Gastroesophageal sphincter (tissue), 4 donors: ENCODE results near the gene GIPR. TPM values are rescaled to one million over a fixed set of nuclear protein-coding genes. Genes with fewer than 3 reads are reported as not detected.

Experiments used
- ATAC-seq: fragments of 150-250 bp; one replicate; pipeline ENCODE4 v1.9.1; 2016; ENCODE audit warnings: mild to moderate bottlenecking, moderate library complexity
- H3K27ac ChIP-seq, 4 donors: fragments of 200-600 bp; sonication (generic) in 3 of 4; 1 replicate in 3 of 4; 2 replicates in 1 of 4; pipeline ENCODE4 v1.5.1; 2016 to 2019
- H3K27me3 ChIP-seq: fragments of 200-600 bp; sonication (generic); one replicate; pipeline ENCODE4 v1.5.1; 2019
- H3K36me3 ChIP-seq, 2 donors: fragments of 200-600 bp; sonication (generic); one replicate each; pipeline ENCODE4 v1.5.1; 2019; ENCODE audit warnings: control low read depth in 1 of 2
- H3K4me1 ChIP-seq, 3 donors: fragments of 200-600 bp; sonication (generic); 1 replicate in 2 of 3; 2 replicates in 1 of 3; pipeline ENCODE4 v1.5.1; 2016 to 2019; ENCODE audit warnings: control low read depth in 2 of 3
- H3K4me3 ChIP-seq, 2 donors: fragments of 200-600 bp; sonication (generic); one replicate each; pipeline ENCODE4 v1.5.1; 2019; ENCODE audit warnings: mild to moderate bottlenecking in 1 of 2, moderate library complexity in 1 of 2
- H3K9me3 ChIP-seq, 3 donors: fragments of 200-600 bp; sonication (generic); one replicate each; pipeline ENCODE4 v1.5.1; 2017 to 2019; ENCODE audit warnings: control low read depth in 2 of 3
- EP300 ChIP-seq: sonication (generic); formaldehyde crosslinking; IDR thresholded peaks from one replicate; pipeline ENCODE4 v1.6.1; 2017; ENCODE audit warnings: antibody characterized with exemption, mild to moderate bottlenecking
- POLR2A ChIP-seq, 2 donors: fragments of 450-650 bp; IDR thresholded peaks; one replicate each; pipeline ENCODE4 v1.6.1; 2017; ENCODE audit warnings: antibody characterized with exemption in 2 of 2, mild to moderate bottlenecking in 2 of 2, moderate library complexity in 1 of 2
- POLR2AphosphoS5 ChIP-seq: sonication (generic); formaldehyde crosslinking; IDR thresholded peaks from one replicate; pipeline ENCODE4 v1.6.1; 2017; ENCODE audit warnings: antibody characterized with exemption
- WGBS, 2 donors: methylation state at CpG; one replicate each; pipeline ENCODE4 v1.1.5; 2018; ENCODE audit warnings: low coverage in 1 of 2; 5-methylcytosine and 5-hydroxymethylcytosine counted together
- total RNA-seq, 4 donors: library from RNA; depleted of rRNA; stranded (reverse); fragments of >200 nt; gene quantifications; one replicate each; pipeline ENCODE4 v1.1.0, GENCODE V29; 2016
- TF ChIP-seq, protein P1 (sequence below), 4 experiments: fragments of 200-600 bp in 2 of 4; fragments of 450-650 bp in 2 of 4; sonication (generic) in 1 of 4; IDR thresholded peaks; one replicate each; pipeline ENCODE4 v1.5.1; 2017 to 2019; ENCODE audit warnings: antibody characterized with exemption in 4 of 4, mild to moderate bottlenecking in 2 of 4, moderate library complexity in 2 of 4

Gene GIPR
- total RNA-seq, 4 donors from 2014 or later: 0.54 TPM; not detected in 3

- no peaks in the 10 kb centered on the region for H3K4me1 ChIP-seq
- TF ChIP-seq EP300 (no peak), POLR2A (IDR thresholded peaks at IDR 0.05) (no peak), POLR2AphosphoS5 (no peak)
- TF ChIP-seq, protein P1, sequence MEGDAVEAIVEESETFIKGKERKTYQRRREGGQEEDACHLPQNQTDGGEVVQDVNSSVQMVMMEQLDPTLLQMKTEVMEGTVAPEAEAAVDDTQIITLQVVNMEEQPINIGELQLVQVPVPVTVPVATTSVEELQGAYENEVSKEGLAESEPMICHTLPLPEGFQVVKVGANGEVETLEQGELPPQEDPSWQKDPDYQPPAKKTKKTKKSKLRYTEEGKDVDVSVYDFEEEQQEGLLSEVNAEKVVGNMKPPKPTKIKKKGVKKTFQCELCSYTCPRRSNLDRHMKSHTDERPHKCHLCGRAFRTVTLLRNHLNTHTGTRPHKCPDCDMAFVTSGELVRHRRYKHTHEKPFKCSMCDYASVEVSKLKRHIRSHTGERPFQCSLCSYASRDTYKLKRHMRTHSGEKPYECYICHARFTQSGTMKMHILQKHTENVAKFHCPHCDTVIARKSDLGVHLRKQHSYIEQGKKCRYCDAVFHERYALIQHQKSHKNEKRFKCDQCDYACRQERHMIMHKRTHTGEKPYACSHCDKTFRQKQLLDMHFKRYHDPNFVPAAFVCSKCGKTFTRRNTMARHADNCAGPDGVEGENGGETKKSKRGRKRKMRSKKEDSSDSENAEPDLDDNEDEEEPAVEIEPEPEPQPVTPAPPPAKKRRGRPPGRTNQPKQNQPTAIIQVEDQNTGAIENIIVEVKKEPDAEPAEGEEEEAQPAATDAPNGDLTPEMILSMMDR (IDR thresholded peaks at IDR 0.05): no peak
- H3K27me3 ChIP-seq: peaks cover 56% of the 10 kb centered on the region
- no peak for ATAC-seq
- H3K36me3 ChIP-seq: no peaks in the 10 kb centered on the region
- WGBS, 2 donors: 35 to 61% methylated on average over 2 to 4 of the region's 6 CpGs
- no peak overlapping the region for H3K4me3 ChIP-seq
- H3K9me3 ChIP-seq: no peaks in the 10 kb centered on the region
- H3K27ac ChIP-seq: no peak overlapping the region
Measured at GRCh38 chr19:45659096-45659729, 8.8 kb upstream of the GIPR start.

DNA sequence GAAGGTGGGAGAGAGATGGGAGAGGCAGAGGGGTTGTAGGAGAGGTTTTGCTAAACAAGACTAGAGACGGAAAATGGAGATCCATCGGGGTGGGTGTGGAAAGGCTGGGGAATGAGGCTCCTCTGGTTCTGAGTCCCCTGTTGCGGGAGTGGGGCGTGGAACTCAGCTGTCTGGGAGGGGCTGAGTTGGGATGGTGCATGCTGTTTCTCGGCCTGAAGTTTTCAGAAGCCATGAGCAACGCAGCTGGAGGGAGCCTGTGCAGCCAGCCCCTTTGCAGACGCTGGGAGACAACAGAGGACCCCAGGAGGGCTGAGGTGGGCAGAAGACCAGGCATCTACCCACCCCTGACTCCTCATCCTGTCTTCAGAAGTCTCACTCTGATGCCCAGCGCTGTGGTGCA, 7.4 kb upstream of the GIPR start:
- no peaks in the 10 kb centered on the region for H3K4me1 ChIP-seq
- H3K4me3 ChIP-seq: no peak overlapping the region
- TF ChIP-seq EP300 (no peak), POLR2A (IDR thresholded peaks at IDR 0.05) (no peak), POLR2AphosphoS5 (no peak)
- TF ChIP-seq, protein P1 (IDR thresholded peaks at IDR 0.05): no peak
- no peaks in the 10 kb centered on the region for H3K9me3 ChIP-seq
- ATAC-seq: no peak
- no peaks in the 10 kb centered on the region for H3K36me3 ChIP-seq
- 27 to 59% methylated on average over 3 to 8 of the region's 8 CpGs for WGBS, 2 donors
- peaks cover 70% of the 10 kb centered on the region for H3K27me3 ChIP-seq
- H3K27ac ChIP-seq: no peak overlapping the region

- H3K9me3 ChIP-seq: no peaks in the 10 kb centered on the region
- TF ChIP-seq POLR2AphosphoS5: no peak
- TF ChIP-seq, protein P1 (IDR thresholded peaks at IDR 0.05): no peak
- no peak for TF ChIP-seq EP300
- no peak for TF ChIP-seq POLR2A (IDR thresholded peaks at IDR 0.05)
- H3K4me1 ChIP-seq: peaks cover 0 to 10% (median 8%) of the 10 kb centered on the region in 3 donors
- H3K27me3 ChIP-seq: peaks cover 88% of the 10 kb centered on the region
- no peak overlapping the region for H3K4me3 ChIP-seq
- no peak for ATAC-seq
- no peaks in the 10 kb centered on the region for H3K36me3 ChIP-seq
- 75 to 100% methylated on average over 1 of the region's 1 CpG for WGBS, 2 donors
- no peak overlapping the region for H3K27ac ChIP-seq
Measured at GRCh38 chr19:45663800-45664199, 4.2 kb upstream of the GIPR start.

DNA sequence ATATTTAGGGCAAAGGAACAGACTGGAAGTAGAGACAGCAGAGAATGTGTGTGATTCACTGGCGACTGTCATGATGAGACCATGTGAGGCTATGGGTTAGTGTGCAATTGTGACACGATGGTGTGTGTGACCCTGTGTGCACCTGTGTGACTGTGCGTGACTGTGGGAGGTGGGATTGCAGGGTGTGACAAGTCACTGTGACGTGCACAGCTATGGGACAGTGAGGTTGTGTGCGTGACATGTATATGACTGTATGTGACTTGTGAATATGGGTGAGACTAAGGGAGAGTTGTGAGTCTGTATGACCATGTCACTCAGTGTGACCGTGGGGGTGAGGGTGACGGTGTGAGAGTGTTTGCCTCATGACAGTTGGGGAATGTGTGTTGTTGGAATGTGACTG, 3.4 kb upstream of the GIPR start:
- no peaks in the 10 kb centered on the region for H3K9me3 ChIP-seq
- H3K4me1 ChIP-seq: peaks cover 0 to 17% (median 16%) of the 10 kb centered on the region in 3 donors
- no peak for ATAC-seq
- no peak for TF ChIP-seq EP300
- no peak for TF ChIP-seq POLR2AphosphoS5
- TF ChIP-seq POLR2A (IDR thresholded peaks at IDR 0.05): no peak
- TF ChIP-seq, protein P1 (IDR thresholded peaks at IDR 0.05): no peak
- peaks cover 88% of the 10 kb centered on the region for H3K27me3 ChIP-seq
- H3K36me3 ChIP-seq: no peaks in the 10 kb centered on the region
- WGBS, 2 donors: 63 to 80% methylated on average over 7 of the region's 7 CpGs
- no peak overlapping the region for H3K27ac ChIP-seq
- no peak overlapping the region for H3K4me3 ChIP-seq

DNA sequence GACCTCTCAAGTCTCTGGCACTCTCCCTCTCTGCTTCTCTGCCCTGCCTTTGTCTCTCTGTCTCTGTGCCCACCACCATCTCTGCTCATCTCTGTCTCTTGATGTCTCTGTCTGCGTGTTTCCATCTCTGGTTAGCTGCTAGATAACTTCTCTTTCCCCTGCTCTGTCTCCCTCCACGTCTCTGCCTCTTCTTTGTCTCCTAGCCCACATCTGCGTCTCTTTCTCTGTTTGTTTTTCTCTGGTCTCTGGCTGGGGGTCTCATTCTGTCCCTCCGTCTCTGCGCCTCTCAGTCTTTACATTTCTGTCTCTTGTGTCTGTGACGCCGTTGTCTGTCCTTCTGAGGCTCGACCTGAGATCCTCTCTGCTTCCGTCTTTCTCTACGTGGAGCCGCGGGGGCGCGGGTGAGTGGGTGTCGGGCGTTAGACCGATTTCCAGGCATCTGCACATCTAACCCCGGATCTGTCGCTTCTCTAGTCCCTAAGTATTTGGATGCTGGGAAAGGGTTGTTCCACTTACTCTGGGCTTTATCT, 386 bp downstream of the GIPR start:
- peaks cover 0 to 32% (median 18%) of the 10 kb centered on the region in 3 donors for H3K4me1 ChIP-seq
- WGBS, 2 donors: 0 to 1% methylated on average over 5 to 12 of the region's 19 CpGs
- H3K36me3 ChIP-seq: no peaks in the 10 kb centered on the region
- peak overlapping the region in 1 of 2 donors; percentile 35 for H3K4me3 ChIP-seq
- no peak for ATAC-seq
- no peaks in the 10 kb centered on the region for H3K9me3 ChIP-seq
- peaks cover 100% of the 10 kb centered on the region for H3K27me3 ChIP-seq
- H3K27ac ChIP-seq: no peak overlapping the region
- TF ChIP-seq EP300: no peak
- TF ChIP-seq POLR2A (IDR thresholded peaks at IDR 0.05): no peak
- TF ChIP-seq POLR2AphosphoS5: no peak
- TF ChIP-seq, protein P1 (IDR thresholded peaks at IDR 0.05): no peak
